ENCODE results near the gene CAPN10.

The CAPN10 gene

GRCh38 chr2:240648155-240648649 lies 61.7 kb downstream of the CAPN10 start:
- DNase-seq (ENCODE audit: low read depth) = no peak
- no peak for TF ChIP-seq CTCF (IDR thresholded peaks at IDR 0.05; ENCODE audit: control insufficient read depth, insufficient read depth, low read depth, low read length, missing control alignments)
- no peak overlapping the region for H3K4me3 ChIP-seq (ENCODE audit: control insufficient read depth, low read depth, low read length)

Data from AG09309 (cell line).